Heart left ventricle (tissue), 16 donors: ENCODE results near the gene PKNOX2. TPM values are rescaled to one million over a fixed set of nuclear protein-coding genes. Genes with fewer than 3 reads are reported as not detected.

Source experiments
- ATAC-seq, 4 donors: fragments of 200-7000 bp; cut with Tn5 transposase; one replicate each; pipeline ENCODE4 v1.9.1; 2020 to 2022; ENCODE audit warnings: moderate library complexity in 4 of 4, mild to moderate bottlenecking in 3 of 4, moderate number of reproducible peaks in 1 of 4
- DNase-seq, 5 donors: peaks; one replicate each; pipeline ENCODE4 v3.0.0-alpha.2; 2020
- H3K27ac ChIP-seq, 12 donors: fragments of 200-600 bp; sonication (generic) in 4 of 12; one replicate each; pipeline versions ENCODE4 v1.5.0 to v1.8.0; 2016 to 2022; ENCODE audit warnings: mild to moderate bottlenecking in 2 of 12
- H3K27me3 ChIP-seq, 9 donors: fragments of 200-600 bp; sonication (generic) in 2 of 9; one replicate each; pipeline versions ENCODE4 v1.5.1 to v1.8.0; 2016 to 2022; ENCODE audit warnings: mild to moderate bottlenecking in 3 of 9
- H3K36me3 ChIP-seq, 9 donors: fragments of 200-600 bp; sonication (generic) in 2 of 9; one replicate each; pipeline versions ENCODE4 v1.5.0 to v1.8.0; 2018 to 2022; ENCODE audit warnings: mild to moderate bottlenecking in 2 of 9
- H3K4me1 ChIP-seq, 12 donors: fragments of 200-600 bp; sonication (generic) in 4 of 12; one replicate each; pipeline versions ENCODE4 v1.5.0 to v1.8.0; 2016 to 2022; ENCODE audit warnings: mild to moderate bottlenecking in 3 of 12
- H3K4me3 ChIP-seq, 12 donors: fragments of 200-600 bp; sonication (generic) in 4 of 12; one replicate each; pipeline versions ENCODE4 v1.5.0 to v1.8.0; 2017 to 2022; ENCODE audit warnings: mild to moderate bottlenecking in 9 of 12, moderate library complexity in 4 of 12
- H3K9me3 ChIP-seq, 12 donors: fragments of 200-600 bp; sonication (generic) in 4 of 12; one replicate each; pipeline versions ENCODE4 v1.5.0 to v1.8.0; 2016 to 2022; ENCODE audit warnings: mild to moderate bottlenecking in 1 of 12
- CTCF ChIP-seq, 12 donors: fragments of 200-600 bp; sonication (generic) in 4 of 12; IDR thresholded peaks; one replicate each; pipeline versions ENCODE4 v1.5.0 to v1.8.0; 2018 to 2022; ENCODE audit warnings: antibody characterized with exemption in 12 of 12, mild to moderate bottlenecking in 5 of 12
- POLR2A ChIP-seq, 2 donors: fragments of 450-650 bp; IDR thresholded peaks; one replicate each; pipeline ENCODE4 v1.6.1; 2017; ENCODE audit warnings: antibody characterized with exemption in 2 of 2, mild to moderate bottlenecking in 2 of 2, moderate library complexity in 2 of 2
- WGBS, 4 donors: extraction: QIAGEN DNeasy Blood & Tissue Kit in 2 of 4; methylation state at CpG; one replicate each; pipeline versions ENCODE4 v1.1.5 to v1.1.7; 2013 to 2018; 5-methylcytosine and 5-hydroxymethylcytosine counted together
- intact Hi-C, 10 donors: fragments of 100-400 bp; cut with DNase I; formaldehyde crosslinking; loops; one replicate each; pipeline versions ENCODE4 v1.11.1 to v1.14.2; 2022
- polyA plus RNA-seq, 2 donors: library from polyadenylated mRNA; stranded (reverse); fragments of 200-250 nt; gene quantifications; one replicate each; pipeline ENCODE4 v1.2.3, GENCODE V29; 2013
- total RNA-seq, 9 donors: library from RNA; depleted of rRNA in 2 of 9; stranded (reverse); fragments of >200 nt in 2 of 9; fragmentation: NEBNext Ultra II Directional in 3 of 9; extraction: Animal tissue kit (Norgen Biotek cat#: 25700) in 3 of 9; gene quantifications; one replicate each; pipeline versions ENCODE4 v1.1.0 to v1.2.4, GENCODE V29; 2016 to 2023
- donor health status: ischemic (EF 13 %, LVEDD 7.1; RV severe dilation, severe dysfunction).
- donor health status: healthy with polysubstance abuse.
- donor health status: DM: no; HTN: yes; CAD: no.
- donor health status: DM: no; HTN: no; CAD: no.
- donor health status: ischemic (EF 25% LVEDD 6.9; RV normal size, moderate dysfunction).
- donor health status: ischemic (EF 25% LVEDD 5.7; RV mildly dilated, moderate dysfunction).
- donor health status: healthy.
- donor health status: DM: yes; HTN: yes; CAD: no.
- donor health status: ischemic (EF 35%, LVEDD 5.7; RV mildly dilated, moderate dysfunction).
- donor health status: nonischemic (EF 11% LVEDD 7.7; RV severe dilation, severe dysfunction).
- donor health status: DM: yes; HTN: yes; CAD: no.
- donor health status: PGD.
- donor health status: ischemic (EF 29% LVEDD 5.4; RV normal size, mild dysfunction).
- donor health status: nonischemic (EF 23%, LVEDD 6.1; RV moderate dilation, normal function).

Gene PKNOX2
- total and polyA plus RNA-seq, 11 donors = 3.1 to 9.4 (median 4.5) TPM

GRCh38 chr11:125192183-125192582 is 27.6 kb downstream of the PKNOX2 start:
- intact Hi-C loops = no loop called here
- peaks cover 0 to 8% (median 3%) of the 10 kb centered on the region in 12 donors for H3K9me3 ChIP-seq
- WGBS, 4 donors = 17 to 31% (median 20%) methylated on average over 9 of the region's 9 CpGs
- no peaks in the 10 kb centered on the region for H3K36me3 ChIP-seq
- DNase-seq = no peak
- H3K27ac ChIP-seq = no peak overlapping the region
- no peak overlapping the region for H3K4me3 ChIP-seq
- peaks cover 0 to 2% (median 0%) of the 10 kb centered on the region in 9 donors for H3K27me3 ChIP-seq
- ATAC-seq = peak in 2 of 4 donors; percentile 47 to 61
- TF ChIP-seq CTCF (IDR thresholded peaks at IDR 0.05) = no peak
- H3K4me1 ChIP-seq = peaks cover 0 to 10% (median 2%) of the 10 kb centered on the region in 12 donors

GRCh38 chr11:125192717-125193415 is 28.3 kb downstream of the PKNOX2 start:
- H3K27ac ChIP-seq = no peak overlapping the region

DNA sequence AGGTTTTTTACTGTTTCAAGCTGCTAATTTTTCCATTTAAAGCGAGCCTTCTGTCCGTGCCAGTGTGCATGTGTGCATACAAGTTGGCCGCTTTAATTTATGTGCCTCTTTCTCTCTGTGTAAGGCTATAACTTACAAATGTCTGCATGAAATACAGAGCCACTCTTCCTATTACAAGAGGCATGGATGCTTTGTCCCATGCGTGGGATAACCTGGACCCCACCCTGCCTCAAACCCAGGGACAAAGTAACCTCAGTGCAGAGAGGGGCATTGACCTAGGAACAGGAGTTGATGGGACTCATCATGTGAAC is 28.8 kb downstream of the PKNOX2 start:
- Histone ChIP-seq H3K27me3 (peaks cover 0 to 2% (median 0%) of the 10 kb centered on the region in 9 donors), H3K9me3 (no peaks in the 10 kb centered on the region), H3K27ac (no peak overlapping the region), H3K4me3 (no peak overlapping the region), H3K36me3 (no peaks in the 10 kb centered on the region), H3K4me1 (peaks cover 0 to 10% (median 2%) of the 10 kb centered on the region in 12 donors)
- DNase-seq (no peak), ATAC-seq (no peak)
- TF ChIP-seq POLR2A (IDR thresholded peaks at IDR 0.05) (no peak), CTCF (IDR thresholded peaks at IDR 0.05) (no peak)
- intact Hi-C loops = no loop called here
- WGBS, 4 donors = 97 to 99% (median 98%) methylated on average over 4 of the region's 4 CpGs

More at GRCh38 chr11:125192717-125193415, 28.3 kb downstream of the PKNOX2 start:
- H3K9me3 ChIP-seq = peaks cover 0 to under 1% (median 0%) of the 10 kb centered on the region in 12 donors
- H3K4me3 ChIP-seq = no peak overlapping the region
- H3K4me1 ChIP-seq = peaks cover 0 to 10% (median 2%) of the 10 kb centered on the region in 12 donors
- peaks cover 0 to 2% (median 0%) of the 10 kb centered on the region in 9 donors for H3K27me3 ChIP-seq
- no peak for TF ChIP-seq CTCF (IDR thresholded peaks at IDR 0.05)
- no peak for TF ChIP-seq POLR2A (IDR thresholded peaks at IDR 0.05)
- WGBS, 4 donors = 87 to 91% (median 88%) methylated on average over 11 of the region's 11 CpGs
- no peaks in the 10 kb centered on the region for H3K36me3 ChIP-seq
- DNase-seq (no peak), ATAC-seq (no peak)
- intact Hi-C loops = no loop called here

- H3K27me3 ChIP-seq = peaks cover 0 to 2% (median 0%) of the 10 kb centered on the region in 9 donors
- ATAC-seq (no peak), DNase-seq (no peak)
- 80 to 95% (median 90%) methylated on average over 7 of the region's 7 CpGs for WGBS, 4 donors
- TF ChIP-seq CTCF (IDR thresholded peaks at IDR 0.05) = no peak
- TF ChIP-seq POLR2A (IDR thresholded peaks at IDR 0.05) = no peak
- intact Hi-C loops = no loop called here
- no peaks in the 10 kb centered on the region for H3K9me3 ChIP-seq
- no peak overlapping the region for H3K4me3 ChIP-seq
- H3K27ac ChIP-seq = no peak overlapping the region
- peaks cover 0 to 10% (median 2%) of the 10 kb centered on the region in 12 donors for H3K4me1 ChIP-seq
- no peaks in the 10 kb centered on the region for H3K36me3 ChIP-seq
These were observed 29.3 kb downstream of the PKNOX2 start for GRCh38 chr11:125193841-125194240.
